ENCODE data around the gene VTCN1.

DNA sequence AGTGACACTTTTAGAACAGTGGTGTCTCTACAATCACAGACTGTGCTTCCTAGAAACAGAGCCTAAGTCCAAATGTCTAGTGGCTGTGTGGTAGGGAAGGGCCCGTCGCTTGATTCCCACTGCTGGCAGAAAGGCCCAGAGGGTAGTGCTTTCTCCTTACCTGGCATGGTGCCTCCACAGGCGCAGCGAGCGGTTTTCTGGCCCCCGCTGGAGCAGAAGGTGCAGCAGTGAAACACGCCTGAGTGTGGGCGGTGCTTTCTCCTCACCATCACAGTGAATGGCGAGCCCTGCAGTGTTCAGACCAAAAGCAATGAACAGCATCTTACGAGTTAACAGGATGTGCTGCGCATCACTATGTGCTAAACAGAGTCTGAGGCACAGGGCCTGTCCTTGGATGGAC is 97.5 kb downstream of the VTCN1 start:
- TF ChIP-seq POLR2A (IDR thresholded peaks at IDR 0.05; ENCODE audit: low read depth, low read length) (no peak), POLR2AphosphoS5 (IDR thresholded peaks at IDR 0.05; ENCODE audit: low read depth, low read length) (no peak), TAF1 (IDR thresholded peaks at IDR 0.05; ENCODE audit: low read depth, low read length) (no peak)
